Suprapubic skin (tissue), 4 donors: ENCODE measurements around the gene DENND2A. TPM values are rescaled to one million over a fixed set of nuclear protein-coding genes. Genes with fewer than 3 reads are reported as not detected.
A peak's percentile ranks its signal among the peaks of the same experiment; 100 is the strongest.

ENCODE experiments used
- DNase-seq, 2 donors: peaks; one replicate each; pipeline ENCODE4 v3.0.0-alpha.2; 2019; ENCODE audit warnings: low spot score in 2 of 2
- H3K27ac ChIP-seq: fragments of 200-600 bp; sonication (generic); one replicate; pipeline ENCODE4 v1.5.1; 2019
- H3K27me3 ChIP-seq: fragments of 200-600 bp; sonication (generic); one replicate; pipeline ENCODE4 v1.5.1; 2019
- H3K36me3 ChIP-seq: fragments of 200-600 bp; sonication (generic); one replicate; pipeline ENCODE4 v1.5.1; 2019
- H3K4me1 ChIP-seq: fragments of 200-600 bp; sonication (generic); one replicate; pipeline ENCODE4 v1.5.1; 2019
- H3K4me3 ChIP-seq: fragments of 200-600 bp; sonication (generic); one replicate; pipeline ENCODE4 v1.5.1; 2019; ENCODE audit warnings: mild to moderate bottlenecking
- H3K9me3 ChIP-seq: fragments of 200-600 bp; sonication (generic); one replicate; pipeline ENCODE4 v1.5.1; 2019
- CTCF ChIP-seq, 2 donors: fragments of 200-600 bp in 1 of 2; fragments of 450-650 bp in 1 of 2; sonication (generic) in 1 of 2; IDR thresholded peaks; one replicate each; pipeline ENCODE4 v1.5.1; 2016 to 2019; ENCODE audit warnings: antibody characterized with exemption in 2 of 2, mild to moderate bottlenecking in 1 of 2, moderate library complexity in 1 of 2
- EP300 ChIP-seq: sonication (generic); formaldehyde crosslinking; IDR thresholded peaks from one replicate; pipeline ENCODE4 v1.6.1; 2017; ENCODE audit warnings: antibody characterized with exemption
- POLR2A ChIP-seq, 2 donors: fragments of 450-650 bp; IDR thresholded peaks; one replicate each; pipeline ENCODE4 v1.6.1; 2017; ENCODE audit warnings: antibody characterized with exemption in 2 of 2, mild to moderate bottlenecking in 2 of 2, moderate library complexity in 2 of 2
- POLR2AphosphoS5 ChIP-seq, 3 donors: sonication (generic); formaldehyde crosslinking; IDR thresholded peaks; one replicate each; pipeline ENCODE4 v1.6.1; 2017; ENCODE audit warnings: antibody characterized with exemption in 3 of 3
- WGBS: methylation state at CpG from one replicate; pipeline ENCODE4 v1.1.5; 2018; 5-methylcytosine and 5-hydroxymethylcytosine counted together
- total RNA-seq, 4 donors: library from RNA; depleted of rRNA; stranded (reverse); fragments of >200 nt; gene quantifications; one replicate each; pipeline ENCODE4 v1.1.0, GENCODE V29; 2016

DENND2A gene
- total RNA-seq, 4 donors from 2014 or later: 0.99 to 5.1 (median 2.2) TPM

- WGBS: 64% methylated on average over 3 of the region's 3 CpGs
- TF ChIP-seq EP300: no peak
- TF ChIP-seq POLR2AphosphoS5 (IDR thresholded peaks at IDR 0.05): no peak
- no peak for TF ChIP-seq CTCF (IDR thresholded peaks at IDR 0.05)
- no peak for TF ChIP-seq POLR2A (IDR thresholded peaks at IDR 0.05)
- DNase-seq: no peak
These were observed 3.2 kb downstream of the DENND2A start for GRCh38 chr7:140637400-140637799.

GRCh38 chr7:140635816-140636215 lies 4.8 kb downstream of the DENND2A start:
- TF ChIP-seq EP300: no peak
- no peak for TF ChIP-seq POLR2A (IDR thresholded peaks at IDR 0.05)
- no peak for TF ChIP-seq POLR2AphosphoS5 (IDR thresholded peaks at IDR 0.05)
- no peak for TF ChIP-seq CTCF (IDR thresholded peaks at IDR 0.05)
- Histone ChIP-seq H3K4me3 (no peak overlapping the region), H3K4me1 (peaks cover 37% of the 10 kb centered on the region), H3K27ac (no peak overlapping the region), H3K27me3 (peaks cover 25% of the 10 kb centered on the region), H3K9me3 (no peaks in the 10 kb centered on the region), H3K36me3 (no peaks in the 10 kb centered on the region)
- 62% methylated on average over 5 of the region's 5 CpGs for WGBS
- DNase-seq: no peak

More at GRCh38 chr7:140637400-140637799, 3.2 kb downstream of the DENND2A start:
- no peak overlapping the region for H3K4me3 ChIP-seq
- H3K27me3 ChIP-seq: peaks cover 34% of the 10 kb centered on the region
- H3K36me3 ChIP-seq: no peaks in the 10 kb centered on the region
- no peak overlapping the region for H3K27ac ChIP-seq
- peaks cover 34% of the 10 kb centered on the region for H3K4me1 ChIP-seq
- no peaks in the 10 kb centered on the region for H3K9me3 ChIP-seq

- peaks cover 34% of the 10 kb centered on the region for H3K4me1 ChIP-seq
- no peaks in the 10 kb centered on the region for H3K36me3 ChIP-seq
- no peak overlapping the region for H3K27ac ChIP-seq
- H3K9me3 ChIP-seq: no peaks in the 10 kb centered on the region
- TF ChIP-seq EP300 (no peak), POLR2AphosphoS5 (IDR thresholded peaks at IDR 0.05) (no peak), POLR2A (IDR thresholded peaks at IDR 0.05) (no peak), CTCF (IDR thresholded peaks at IDR 0.05) (no peak)
- peaks cover 22% of the 10 kb centered on the region for H3K27me3 ChIP-seq
- DNase-seq: no peak
- 65% methylated on average over 5 of the region's 5 CpGs for WGBS
- H3K4me3 ChIP-seq: no peak overlapping the region
These were observed 5.3 kb downstream of the DENND2A start for GRCh38 chr7:140635345-140635744.

DNA sequence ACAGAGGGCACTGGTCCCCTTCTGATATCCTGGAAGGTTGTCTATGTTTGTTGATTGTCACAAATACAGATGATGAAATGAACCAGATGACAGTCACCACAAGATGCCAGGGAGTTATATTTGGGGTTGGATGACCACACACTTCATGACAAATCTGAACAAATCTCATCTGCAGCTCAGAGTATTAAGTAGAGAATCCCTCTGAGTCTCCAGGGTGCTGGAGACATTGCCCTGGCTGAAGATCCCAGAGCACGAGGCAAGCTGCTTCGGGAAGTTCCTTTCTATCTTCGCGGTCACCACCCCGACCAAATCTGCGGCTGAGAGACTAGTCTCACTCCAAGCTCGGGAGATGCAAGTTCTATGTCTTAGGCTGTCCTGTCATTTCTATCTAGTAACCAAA lies 9.0 kb downstream of the DENND2A start:
- H3K27ac ChIP-seq: peak overlapping the region; percentile 61
- 61% methylated on average over 7 of the region's 7 CpGs for WGBS
- no peak for DNase-seq
- H3K27me3 ChIP-seq: no peaks in the 10 kb centered on the region
- no peak overlapping the region for H3K4me3 ChIP-seq
- no peaks in the 10 kb centered on the region for H3K36me3 ChIP-seq
- TF ChIP-seq POLR2AphosphoS5 (IDR thresholded peaks at IDR 0.05) (no peak), EP300 (no peak), POLR2A (IDR thresholded peaks at IDR 0.05) (no peak), CTCF (IDR thresholded peaks at IDR 0.05) (no peak)
- H3K9me3 ChIP-seq: no peaks in the 10 kb centered on the region
- H3K4me1 ChIP-seq: peaks cover 17% of the 10 kb centered on the region

DNA sequence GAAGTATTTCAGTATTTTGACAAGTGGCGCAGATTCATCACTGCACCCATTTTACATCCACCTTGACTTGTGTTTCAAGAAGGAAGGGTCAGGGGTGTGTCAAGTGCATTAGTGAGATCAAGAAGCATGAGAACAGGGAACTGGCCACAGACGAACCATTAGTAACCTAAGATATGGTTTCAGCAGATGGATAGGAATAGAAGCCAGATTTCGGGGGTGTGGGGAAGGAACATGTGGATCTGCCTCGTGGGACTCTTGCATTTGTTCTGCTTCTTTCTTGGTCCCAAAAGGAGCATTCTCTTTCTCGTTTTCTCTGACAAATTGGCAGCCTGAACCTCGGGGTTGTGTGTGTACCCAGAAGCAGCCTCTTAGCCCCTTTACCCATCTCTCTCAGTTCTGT lies 9.6 kb downstream of the DENND2A start:
- WGBS: 52% methylated on average over 6 of the region's 6 CpGs
- H3K4me1 ChIP-seq: peaks cover 23% of the 10 kb centered on the region

More for the DNA sequence above, 9.6 kb downstream of the DENND2A start:
- H3K27me3 ChIP-seq: no peaks in the 10 kb centered on the region
- no peak for DNase-seq
- no peaks in the 10 kb centered on the region for H3K9me3 ChIP-seq
- no peak overlapping the region for H3K4me3 ChIP-seq
- H3K27ac ChIP-seq: peak overlapping the region; percentile 61
- TF ChIP-seq CTCF (IDR thresholded peaks at IDR 0.05) (no peak), EP300 (no peak), POLR2AphosphoS5 (IDR thresholded peaks at IDR 0.05) (no peak), POLR2A (IDR thresholded peaks at IDR 0.05) (no peak)
- H3K36me3 ChIP-seq: no peaks in the 10 kb centered on the region
